Upper lobe of left lung (tissue), 4 donors: Measurements from ENCODE around the gene PIGL.

ENCODE experiments used
- CTCF ChIP-seq, 6 experiments: fragments of 450-650 bp in 4 of 6; fragments of 200-600 bp in 2 of 6; sonication (generic) in 2 of 6; IDR thresholded peaks; one replicate each; pipeline ENCODE4 v1.5.1; 2016 to 2019; ENCODE audit warnings: antibody characterized with exemption in 6 of 6
- EP300 ChIP-seq, 4 donors: sonication (generic); formaldehyde crosslinking; IDR thresholded peaks; one replicate each; pipeline ENCODE4 v1.5.1; 2017; ENCODE audit warnings: antibody characterized with exemption in 4 of 4, control low read depth in 2 of 4
- POLR2A ChIP-seq, 4 donors: fragments of 450-650 bp; IDR thresholded peaks; one replicate each; pipeline ENCODE4 v1.5.1; 2016 to 2017; ENCODE audit warnings: antibody characterized with exemption in 4 of 4, mild to moderate bottlenecking in 2 of 4

GRCh38 chr17:16294560-16294959, 77.5 kb downstream of the PIGL start:
- TF ChIP-seq CTCF (IDR thresholded peaks at IDR 0.05) (no peak), POLR2A (IDR thresholded peaks at IDR 0.05) (no peak), EP300 (IDR thresholded peaks at IDR 0.05) (no peak)
